LNCAP (cell line): Measurements from ENCODE around the gene C4A.

Experiments used
- CTCF ChIP-seq: fragments of 450-650 bp; IDR thresholded peaks from 2 replicates; pipeline ENCODE4 v1.5.1; 2017; ENCODE audit warnings: mild to moderate bottlenecking

Gene C4A

GRCh38 chr6:32047539-32047854 lies 65.6 kb downstream of the C4A start:
- TF ChIP-seq CTCF: no peak

- TF ChIP-seq CTCF: peak; percentile 78
Observed at GRCh38 chr6:32047855-32048766, 66.3 kb downstream of the C4A start.

GRCh38 chr6:32050562-32050961 lies 68.7 kb downstream of the C4A start:
- no peak for TF ChIP-seq CTCF
